DMS79 treated with DMSO at 0.1 percent for 48 hours (cell line): ENCODE results near the gene PTMS.

Experiments used
- DNase-seq: peaks from one replicate; lab custom pipeline; 2025; lab: John Stamatoyannopoulos, UW

The PTMS gene

GRCh38 chr12:6752167-6752920 is 13.8 kb upstream of the PTMS start:
- DNase-seq, result no peak

GRCh38 chr12:6752921-6753771 is 13.0 kb upstream of the PTMS start, which contains the start of gene MLF2:
Gene MLF2 (minus strand): TSS chr12:6753141. CDS start chr12:6752334, 807 bp downstream.
- DNase-seq, result peak; percentile 97

DNA sequence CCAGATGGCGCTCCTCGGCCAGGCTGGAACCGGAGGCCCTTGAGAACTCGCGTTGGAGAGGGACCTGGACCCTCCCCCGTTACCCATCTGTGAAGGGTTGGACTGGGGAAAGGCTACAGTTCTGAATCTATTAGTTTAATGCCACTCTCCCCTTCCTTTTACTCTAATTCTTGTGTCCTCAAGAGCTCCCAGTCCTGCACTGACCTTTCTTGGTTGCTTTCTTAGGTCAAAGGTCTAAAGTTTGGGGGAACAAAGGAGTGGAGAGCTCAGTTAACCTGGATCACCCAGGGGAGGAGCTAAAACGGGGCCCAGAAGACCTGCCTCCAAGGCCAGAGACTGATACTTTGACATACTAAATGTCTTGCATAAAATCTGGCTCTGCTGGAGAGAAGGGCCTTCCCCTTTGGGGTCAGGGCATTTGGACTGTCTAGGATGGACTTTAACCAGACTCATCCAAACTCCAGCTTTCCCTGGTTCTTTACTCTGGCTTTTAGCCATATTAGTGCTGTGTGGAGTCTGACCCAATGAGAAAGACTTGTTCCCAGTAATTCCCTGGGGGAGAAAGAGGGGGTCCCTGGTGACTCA is 12.3 kb upstream of the PTMS start:
- no peak for DNase-seq

- DNase-seq, result no peak
Observed at GRCh38 chr12:6754411-6754810, 11.8 kb upstream of the PTMS start.

GRCh38 chr12:6757028-6757690 is 9.0 kb upstream of the PTMS start:
- no peak for DNase-seq

GRCh38 chr12:6758506-6759095 is 7.6 kb upstream of the PTMS start:
- DNase-seq, result no peak

GRCh38 chr12:6759741-6760140 is 6.4 kb upstream of the PTMS start:
- DNase-seq, result no peak

DNA sequence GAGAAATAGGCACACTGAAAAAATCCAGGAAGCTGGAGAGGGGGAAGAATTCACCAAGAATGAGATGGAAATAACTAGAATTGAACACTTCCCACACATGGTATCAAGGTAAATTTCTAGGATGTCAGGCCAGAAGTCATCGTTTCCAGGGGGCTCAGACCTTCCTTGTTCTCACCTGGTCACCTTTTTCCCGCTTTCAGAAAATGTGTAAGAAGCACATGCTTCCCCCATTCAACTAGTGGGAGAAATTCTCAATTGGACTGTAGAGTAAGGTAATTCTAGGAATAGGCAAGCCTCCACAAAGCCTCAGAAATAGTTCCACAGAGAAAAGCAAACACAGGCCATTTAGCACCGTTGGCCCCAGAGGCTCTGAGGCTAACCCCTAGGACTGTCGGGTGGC is 2.8 kb upstream of the PTMS start:
- peak; percentile 51 for DNase-seq

DNA sequence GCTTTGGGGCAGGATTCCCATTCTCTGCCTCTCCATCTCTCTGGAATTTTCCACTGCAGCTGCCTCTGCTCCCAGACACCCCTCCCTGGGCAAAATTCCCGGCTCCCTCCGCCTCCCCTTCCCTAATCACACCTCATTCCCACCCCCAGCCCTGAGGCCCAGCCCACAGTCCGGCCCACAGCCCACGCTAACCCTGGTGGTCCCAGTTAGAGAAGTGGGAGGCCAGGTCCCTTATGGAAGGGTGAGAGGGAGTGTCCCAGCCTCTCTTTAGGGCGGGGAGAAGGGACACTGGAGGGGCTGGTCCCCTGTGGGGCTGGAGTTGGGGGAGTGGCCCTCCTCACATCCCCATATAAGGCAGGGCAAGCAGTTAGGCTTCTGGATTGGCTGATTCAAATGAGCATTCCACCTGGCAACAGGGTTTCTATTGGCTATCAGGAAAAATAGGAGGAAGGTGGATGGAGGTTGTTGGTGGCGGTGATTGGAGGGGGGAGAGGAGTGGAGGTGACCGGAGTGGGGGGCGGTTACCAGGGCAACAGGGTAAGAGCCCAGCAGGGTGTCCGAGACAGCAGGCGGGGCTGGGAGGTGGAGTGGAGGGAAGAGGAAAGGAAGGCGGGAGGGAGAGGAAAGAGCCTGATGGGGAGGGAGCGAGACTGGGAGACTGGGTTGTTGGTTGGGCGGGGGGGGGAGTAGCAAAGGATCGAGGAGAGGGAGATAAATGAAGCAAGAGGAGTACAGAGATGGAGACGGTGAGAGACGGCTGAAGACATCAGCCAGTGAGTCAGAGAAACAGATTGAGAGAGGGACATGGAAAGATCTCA is 1.9 kb upstream of the PTMS start:
- DNase-seq, result peak; percentile 99

GRCh38 chr12:6765048-6765633 is 1.0 kb upstream of the PTMS start:
- peak; percentile 89 for DNase-seq

GRCh38 chr12:6766651-6767349 is 637 bp downstream of the PTMS start:
- peak; percentile 78 for DNase-seq

DNA sequence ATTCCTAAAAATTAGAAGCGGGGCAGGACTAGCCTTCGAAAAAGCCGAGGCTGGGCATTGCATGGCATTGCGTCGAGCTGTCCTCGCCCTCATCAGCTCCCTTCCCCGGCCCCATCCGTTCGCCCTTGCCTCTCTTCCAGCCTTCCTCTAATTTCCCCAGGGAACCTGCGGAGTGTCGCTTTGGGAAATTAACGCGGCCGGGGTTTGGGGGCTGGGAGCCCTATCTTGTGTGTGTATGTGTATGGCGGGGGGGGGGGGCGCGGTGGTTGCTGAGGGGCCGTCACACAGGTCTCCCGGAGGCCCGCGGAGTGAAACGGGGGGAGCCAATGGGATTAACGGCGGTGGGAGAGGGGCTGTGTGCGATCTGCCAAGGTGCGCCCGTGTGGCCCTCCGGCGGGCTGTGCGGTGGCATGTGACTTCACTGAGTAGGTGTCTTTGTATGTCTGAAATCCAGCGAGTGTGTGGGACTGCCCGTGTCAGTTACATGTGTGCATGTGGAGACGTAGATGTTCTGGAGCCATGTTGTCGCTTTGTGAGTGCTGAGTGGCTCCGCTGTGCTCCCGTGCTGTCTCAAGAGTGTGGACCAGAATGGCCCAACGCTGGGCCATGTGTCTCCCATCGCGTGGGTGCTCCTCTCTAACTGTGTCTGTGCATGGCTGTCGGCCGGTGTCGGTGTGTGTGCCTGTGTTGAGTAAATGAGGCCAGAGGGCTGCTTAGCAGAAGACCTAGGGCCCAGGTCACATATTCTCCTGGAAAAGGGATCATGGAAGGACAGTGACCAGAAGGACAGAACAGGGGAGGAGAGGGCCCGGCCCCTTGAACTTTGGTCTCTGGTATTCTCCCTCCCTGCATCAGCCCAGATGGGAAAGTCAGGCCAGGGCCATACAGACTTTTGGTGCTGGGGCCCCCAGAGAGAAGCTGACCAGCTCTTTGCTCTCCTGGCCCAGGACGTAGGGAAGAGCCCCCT is 1.5 kb downstream of the PTMS start:
- peak; percentile 54 for DNase-seq

DNA sequence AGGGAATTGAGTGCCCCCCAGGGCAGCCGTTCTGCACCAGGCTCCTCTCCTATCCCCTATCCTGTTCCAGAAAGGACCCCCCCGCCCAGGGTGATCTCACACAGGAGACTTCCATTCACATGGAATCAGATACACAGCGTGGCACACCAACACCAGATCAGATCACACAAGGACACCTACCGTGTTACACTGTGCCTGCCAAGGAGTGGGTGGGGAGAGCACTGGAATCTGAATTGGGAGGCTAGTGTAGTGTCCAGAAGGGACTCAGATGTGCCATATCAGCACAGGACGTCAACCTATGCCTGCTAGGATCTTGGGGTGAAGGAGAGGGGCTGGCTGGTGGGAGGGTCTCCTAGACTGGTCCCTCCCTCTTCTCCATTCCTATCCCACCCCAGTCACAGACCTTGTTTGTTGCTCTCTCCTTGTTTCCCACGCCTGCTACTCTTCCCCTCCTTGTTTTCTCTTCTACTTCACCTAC is 2.3 kb downstream of the PTMS start:
- DNase-seq, result peak; percentile 37

- peak; percentile 52 for DNase-seq
Observed at GRCh38 chr12:6768990-6769389, 2.8 kb downstream of the PTMS start.

DNA sequence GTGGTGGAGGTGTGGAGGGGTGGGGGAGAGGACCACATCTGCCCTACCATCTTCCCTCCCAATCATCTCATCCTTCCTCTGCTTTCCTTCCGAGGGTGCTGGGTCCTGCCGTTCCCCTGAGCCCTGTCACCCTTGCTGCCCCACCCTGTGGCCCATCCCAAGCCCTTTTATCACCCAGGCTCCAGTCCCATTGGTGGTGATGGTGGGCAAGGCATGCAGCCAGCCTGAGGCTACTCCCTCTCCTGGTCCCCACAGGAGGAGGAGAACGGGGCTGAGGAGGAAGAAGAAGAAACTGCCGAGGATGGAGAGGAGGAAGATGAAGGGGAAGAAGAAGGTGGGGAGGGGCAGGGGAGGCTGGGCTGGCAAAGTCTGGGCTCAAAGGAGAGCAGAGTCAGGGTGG is 3.5 kb downstream of the PTMS start:
- DNase-seq, result no peak

GRCh38 chr12:6770094-6770493 is 3.9 kb downstream of the PTMS start:
- no peak for DNase-seq

DNA sequence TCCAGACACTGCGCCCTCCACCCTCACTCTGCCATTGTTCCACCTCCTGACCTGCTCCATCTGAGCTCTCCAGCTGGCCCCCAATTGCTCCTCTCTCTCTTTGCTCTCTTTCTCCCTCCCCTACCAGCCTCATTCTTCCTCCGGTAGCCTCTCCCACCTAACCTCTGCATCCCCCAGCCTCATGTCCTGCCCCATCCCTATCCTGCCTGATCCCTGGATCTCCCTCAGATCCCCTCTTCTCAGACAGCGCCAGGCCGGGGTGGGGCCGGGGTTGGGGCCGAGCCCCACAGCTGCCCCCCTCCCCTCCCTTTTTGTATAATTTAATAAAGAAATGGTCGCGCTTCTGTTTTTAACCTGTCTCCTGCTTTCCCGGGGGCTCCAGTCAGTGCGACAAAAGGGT is 4.4 kb downstream of the PTMS start:
- no peak for DNase-seq

DNA sequence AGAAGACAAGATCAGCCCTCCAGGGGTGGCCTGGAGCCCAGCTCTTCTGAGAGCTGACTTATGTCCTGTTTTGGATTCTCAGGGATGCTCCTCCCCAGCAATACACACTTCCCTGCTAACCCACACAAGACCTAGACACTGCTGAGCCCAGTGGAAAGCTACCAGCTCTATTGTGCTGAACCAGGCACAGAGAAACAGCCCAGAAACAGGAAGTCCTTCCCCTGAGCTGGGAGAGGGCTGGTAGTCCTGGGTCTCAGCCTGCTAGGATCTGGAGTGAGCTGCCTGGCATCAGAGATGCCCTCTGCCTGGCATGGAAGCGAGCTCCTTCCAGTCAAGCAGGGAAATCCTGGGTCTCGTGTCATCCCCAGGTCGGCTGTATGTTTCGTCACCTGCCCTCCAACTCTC is 4.9 kb downstream of the PTMS start:
- no peak for DNase-seq
